LNCaP clone FGC (cell line): ENCODE results near the gene AP1S3.

ENCODE experiments used
- DNase-seq: peaks from one replicate; pipeline ENCODE4 v3.0.0-alpha.2; 2011; ENCODE audit warnings: low read depth
- H3K4me3 ChIP-seq: 2 replicates; pipeline ENCODE4 v1.5.1; 2011; ENCODE audit warnings: mild to moderate bottlenecking, low read depth, low read length, control low read depth
- TF ChIP-seq, protein P1 (sequence below): IDR thresholded peaks from 2 replicates; pipeline ENCODE4 v1.5.1; 2012; ENCODE audit warnings: mild to moderate bottlenecking; ENCODE audit not compliant: control insufficient read depth, insufficient read depth; ENCODE audit errors: extremely low read depth

Gene AP1S3

DNA sequence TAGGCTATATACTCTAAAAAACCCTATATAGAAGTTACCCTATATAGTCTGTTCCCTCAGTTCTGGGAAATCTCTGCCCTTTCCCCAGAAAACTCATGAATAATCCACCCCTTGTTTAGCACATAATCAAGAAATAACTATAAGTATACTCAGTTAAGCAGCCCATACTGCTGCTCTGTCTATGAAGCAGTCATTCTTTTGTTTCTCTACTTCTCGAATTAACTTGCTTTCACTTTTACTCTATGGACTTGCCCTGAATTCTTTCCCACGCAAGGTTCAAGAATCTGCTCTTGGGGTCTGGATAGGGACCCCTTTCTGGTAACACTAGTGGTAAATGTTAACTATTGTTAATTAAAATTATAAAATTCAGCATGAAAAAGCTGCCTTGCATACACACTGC, 17.4 kb upstream of the AP1S3 start:
- no peak overlapping the region for H3K4me3 ChIP-seq
- TF ChIP-seq, protein P1, sequence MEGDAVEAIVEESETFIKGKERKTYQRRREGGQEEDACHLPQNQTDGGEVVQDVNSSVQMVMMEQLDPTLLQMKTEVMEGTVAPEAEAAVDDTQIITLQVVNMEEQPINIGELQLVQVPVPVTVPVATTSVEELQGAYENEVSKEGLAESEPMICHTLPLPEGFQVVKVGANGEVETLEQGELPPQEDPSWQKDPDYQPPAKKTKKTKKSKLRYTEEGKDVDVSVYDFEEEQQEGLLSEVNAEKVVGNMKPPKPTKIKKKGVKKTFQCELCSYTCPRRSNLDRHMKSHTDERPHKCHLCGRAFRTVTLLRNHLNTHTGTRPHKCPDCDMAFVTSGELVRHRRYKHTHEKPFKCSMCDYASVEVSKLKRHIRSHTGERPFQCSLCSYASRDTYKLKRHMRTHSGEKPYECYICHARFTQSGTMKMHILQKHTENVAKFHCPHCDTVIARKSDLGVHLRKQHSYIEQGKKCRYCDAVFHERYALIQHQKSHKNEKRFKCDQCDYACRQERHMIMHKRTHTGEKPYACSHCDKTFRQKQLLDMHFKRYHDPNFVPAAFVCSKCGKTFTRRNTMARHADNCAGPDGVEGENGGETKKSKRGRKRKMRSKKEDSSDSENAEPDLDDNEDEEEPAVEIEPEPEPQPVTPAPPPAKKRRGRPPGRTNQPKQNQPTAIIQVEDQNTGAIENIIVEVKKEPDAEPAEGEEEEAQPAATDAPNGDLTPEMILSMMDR: no peak
- DNase-seq: no peak

DNA sequence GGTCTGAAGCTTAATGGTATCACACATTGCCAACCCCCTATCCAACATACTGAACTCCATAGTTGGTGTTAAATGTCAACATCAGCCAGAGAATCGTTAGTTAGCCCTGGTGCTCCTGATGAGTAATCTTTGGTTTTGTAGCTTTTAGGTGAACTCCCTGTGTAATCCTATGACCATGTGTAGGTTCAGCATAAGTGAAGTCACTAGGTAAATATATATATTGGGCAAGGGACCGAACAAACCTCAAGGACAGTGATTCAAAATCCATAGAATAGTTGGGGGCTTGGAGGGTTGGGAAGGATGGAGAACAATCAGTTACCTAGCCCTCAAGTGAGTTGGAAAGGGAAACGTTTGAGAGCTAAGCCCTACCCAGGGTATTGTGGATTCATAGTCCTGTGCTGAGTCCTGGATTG, 16.0 kb upstream of the AP1S3 start:
- DNase-seq: no peak
- TF ChIP-seq, protein P1: no peak
- H3K4me3 ChIP-seq: no peak overlapping the region

DNA sequence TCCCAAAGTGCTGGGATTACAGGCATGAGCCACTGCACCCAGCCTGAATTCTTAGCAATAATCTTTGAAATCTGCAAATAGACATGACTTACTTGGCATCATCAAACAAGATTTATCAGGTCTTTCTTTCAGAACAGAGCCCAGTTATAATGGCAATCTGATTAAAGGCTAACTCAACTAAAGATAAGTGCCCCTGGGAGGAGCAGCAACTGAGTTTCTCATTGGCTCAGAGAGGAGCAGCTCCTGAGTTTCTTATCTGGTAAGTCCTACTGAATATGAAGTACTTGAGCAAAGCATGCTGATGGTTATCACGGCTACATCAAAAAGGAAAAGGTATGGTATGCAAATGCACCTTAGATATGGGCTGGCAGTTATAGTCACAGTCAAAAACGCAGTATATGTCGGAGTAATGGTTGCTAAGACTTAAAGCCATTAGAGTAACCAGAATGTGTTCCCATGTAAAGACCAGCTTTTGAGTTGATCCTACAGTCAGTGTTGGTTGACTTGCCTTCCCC, 15.0 kb upstream of the AP1S3 start:
- no peak for DNase-seq
- TF ChIP-seq, protein P1: no peak

DNA sequence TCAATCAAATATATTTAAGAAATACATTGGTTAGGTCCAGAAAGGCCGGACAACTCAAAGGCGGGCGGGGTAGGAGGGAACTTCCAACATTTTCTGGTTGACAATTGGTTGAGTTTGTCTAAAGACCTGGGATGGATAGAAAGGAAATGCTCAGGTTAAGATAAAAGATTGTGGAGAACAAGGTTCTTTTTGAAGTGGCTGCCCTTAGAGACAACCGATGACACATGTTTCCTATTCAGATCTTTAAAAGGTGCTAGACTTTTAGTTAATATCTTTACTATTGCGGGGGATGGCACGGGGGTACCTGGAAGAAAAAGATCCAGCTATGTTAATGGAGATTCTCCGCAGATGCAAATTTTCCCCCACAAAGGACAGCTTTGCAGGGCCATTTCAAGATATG, 10.0 kb upstream of the AP1S3 start:
- DNase-seq: no peak
- TF ChIP-seq, protein P1: no peak
- H3K4me3 ChIP-seq: no peak overlapping the region

More for the DNA sequence above, 15.0 kb upstream of the AP1S3 start:
- H3K4me3 ChIP-seq: no peak overlapping the region

DNA sequence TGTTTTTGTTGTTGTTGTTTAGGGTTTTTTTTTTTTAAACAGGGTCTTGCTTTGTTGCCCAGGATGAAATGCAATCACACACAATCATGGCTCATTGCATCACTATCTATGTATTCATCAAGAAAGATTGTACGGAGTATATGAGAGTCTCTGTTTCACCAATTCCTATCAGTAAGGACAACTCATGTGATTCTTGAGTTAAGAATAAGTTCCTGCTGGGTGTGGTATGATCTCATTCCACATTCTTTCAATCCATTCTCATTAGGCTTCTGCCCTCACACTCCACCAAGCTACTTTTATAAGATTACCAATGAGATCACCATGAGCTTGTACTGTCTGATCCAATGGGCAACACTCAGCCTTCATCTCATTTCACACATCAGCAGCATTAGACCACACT, 9.1 kb upstream of the AP1S3 start:
- TF ChIP-seq, protein P1: no peak
- DNase-seq: no peak

DNA sequence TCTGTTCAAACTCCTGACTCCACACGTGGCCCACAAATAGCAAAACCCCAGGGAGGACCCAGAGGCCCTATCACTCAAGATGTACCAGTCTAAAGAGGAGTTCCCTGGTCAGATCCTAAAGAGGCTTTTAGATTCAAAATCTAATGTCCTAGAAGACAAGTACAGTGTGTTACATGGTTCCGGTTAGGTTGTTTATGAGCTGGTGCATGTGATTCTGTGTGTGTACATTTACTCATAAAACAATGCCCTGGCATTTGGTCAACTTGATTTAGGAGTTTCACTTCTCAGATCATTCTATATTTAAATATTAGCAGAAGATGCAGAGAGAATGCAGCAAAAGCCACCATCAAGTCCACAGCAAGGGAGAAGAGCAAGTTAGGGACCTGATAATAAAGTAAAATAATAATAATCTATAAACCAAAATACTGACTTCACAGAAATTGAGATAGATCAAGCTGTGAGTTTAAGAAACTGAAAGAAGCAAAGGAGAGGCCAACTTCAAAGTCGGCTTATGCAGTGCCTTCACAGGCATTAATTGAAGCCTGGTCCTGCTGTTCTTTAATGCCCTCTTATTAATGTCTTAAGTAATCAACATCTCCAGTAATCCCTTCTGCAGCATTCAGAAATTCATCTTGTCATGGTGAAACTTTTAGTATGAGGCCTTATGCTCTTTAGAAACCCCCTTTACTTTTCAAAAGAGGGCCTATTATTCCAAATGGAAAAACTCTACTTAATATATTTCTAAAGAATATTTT, 4.2 kb upstream of the AP1S3 start:
- peak; percentile 89 for DNase-seq
- TF ChIP-seq, protein P1: no peak
- H3K4me3 ChIP-seq: no peak overlapping the region

More for the DNA sequence above, 9.1 kb upstream of the AP1S3 start:
- H3K4me3 ChIP-seq: no peak overlapping the region
